ENCODE results near the gene TNS4.

Gene TNS4

DNA sequence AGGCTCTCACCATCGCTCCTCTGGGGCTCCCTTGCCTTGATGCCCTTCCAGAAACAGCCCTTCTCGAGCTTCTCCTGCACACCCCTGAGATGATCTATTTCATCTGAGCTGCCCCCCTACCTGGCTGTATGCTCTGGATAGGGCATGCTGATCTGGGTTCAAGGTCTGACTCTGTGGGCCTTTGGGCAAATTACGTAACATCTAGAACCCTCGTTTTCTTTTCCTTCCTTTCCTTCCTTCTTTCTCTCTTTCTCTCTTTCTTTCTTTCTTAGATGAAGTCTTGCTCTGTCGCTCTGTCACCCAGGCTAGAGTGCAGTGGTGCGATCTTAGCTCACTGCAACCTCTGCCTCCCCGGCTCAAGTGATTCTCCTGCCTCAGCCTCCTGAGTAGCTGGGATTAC lies 20.3 kb downstream of the TNS4 start:
- no peak overlapping the region for H3K4me2 ChIP-seq (ENCODE audit: low read depth, low read length)

DNA sequence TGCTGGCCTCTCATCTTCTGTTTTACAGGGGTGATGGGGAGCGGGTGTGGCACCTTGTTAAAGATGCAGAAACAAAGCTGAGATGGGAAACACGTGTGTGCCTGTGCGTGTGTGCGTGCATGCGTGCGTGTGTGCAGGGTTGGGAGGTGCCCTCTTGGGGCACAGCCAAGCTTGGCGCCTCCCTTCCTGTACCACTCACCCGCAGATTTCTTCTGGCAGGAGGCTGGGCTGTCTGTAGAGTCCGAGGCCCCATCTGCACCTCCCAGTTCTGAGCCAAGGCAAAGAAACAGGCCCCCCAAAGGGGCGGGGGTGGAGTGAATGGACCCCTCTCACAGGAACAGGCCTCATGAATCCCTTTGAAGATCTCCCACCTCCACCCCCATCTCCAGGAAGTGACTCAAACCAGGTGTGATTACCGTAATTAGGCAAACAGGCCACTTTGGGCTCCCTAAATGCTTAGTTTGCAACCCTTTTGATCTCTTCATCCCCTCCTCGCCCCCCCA lies 20.9 kb downstream of the TNS4 start:
- TF ChIP-seq, protein P1, sequence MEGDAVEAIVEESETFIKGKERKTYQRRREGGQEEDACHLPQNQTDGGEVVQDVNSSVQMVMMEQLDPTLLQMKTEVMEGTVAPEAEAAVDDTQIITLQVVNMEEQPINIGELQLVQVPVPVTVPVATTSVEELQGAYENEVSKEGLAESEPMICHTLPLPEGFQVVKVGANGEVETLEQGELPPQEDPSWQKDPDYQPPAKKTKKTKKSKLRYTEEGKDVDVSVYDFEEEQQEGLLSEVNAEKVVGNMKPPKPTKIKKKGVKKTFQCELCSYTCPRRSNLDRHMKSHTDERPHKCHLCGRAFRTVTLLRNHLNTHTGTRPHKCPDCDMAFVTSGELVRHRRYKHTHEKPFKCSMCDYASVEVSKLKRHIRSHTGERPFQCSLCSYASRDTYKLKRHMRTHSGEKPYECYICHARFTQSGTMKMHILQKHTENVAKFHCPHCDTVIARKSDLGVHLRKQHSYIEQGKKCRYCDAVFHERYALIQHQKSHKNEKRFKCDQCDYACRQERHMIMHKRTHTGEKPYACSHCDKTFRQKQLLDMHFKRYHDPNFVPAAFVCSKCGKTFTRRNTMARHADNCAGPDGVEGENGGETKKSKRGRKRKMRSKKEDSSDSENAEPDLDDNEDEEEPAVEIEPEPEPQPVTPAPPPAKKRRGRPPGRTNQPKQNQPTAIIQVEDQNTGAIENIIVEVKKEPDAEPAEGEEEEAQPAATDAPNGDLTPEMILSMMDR (IDR thresholded peaks at IDR 0.05; ENCODE audit: low read length), result no peak
- TF ChIP-seq EZH2 (optimal IDR thresholded peaks at IDR 0.05; ENCODE audit: low read depth, low read length) (no peak), EZH2phosphoT487 (IDR thresholded peaks at IDR 0.05; ENCODE audit: low read length) (no peak)
- Histone ChIP-seq H3K4me3 (ENCODE audit: low read length) (no peak overlapping the region), H3F3A (ENCODE audit: insufficient read depth, low read length) (no peaks in the 10 kb centered on the region), H3K79me2 (ENCODE audit: low read length) (no peaks in the 10 kb centered on the region), H3K27me3 (replicated peaks; ENCODE audit: insufficient read depth, low read length) (peaks cover 33% of the 10 kb centered on the region), H3K9me2 (replicated peaks; ENCODE audit: insufficient read depth, low read length) (no peaks in the 10 kb centered on the region), H4K20me1 (ENCODE audit: insufficient read depth, low read length) (no peaks in the 10 kb centered on the region), H3K4me2 (ENCODE audit: low read depth, low read length) (no peak overlapping the region), H3K36me3 (replicated peaks; ENCODE audit: insufficient read depth, low read length) (no peaks in the 10 kb centered on the region), H3K9ac (ENCODE audit: low read length) (no peak overlapping the region), H3K9me3 (replicated peaks; ENCODE audit: insufficient read depth, low read length) (no peaks in the 10 kb centered on the region), H3K27ac (ENCODE audit: low read length) (no peak overlapping the region), H3K4me1 (ENCODE audit: low read length) (no peaks in the 10 kb centered on the region), H2AFZ (ENCODE audit: low read length) (no peak overlapping the region)
- DNase-seq, result no peak

More for the DNA sequence above, 20.3 kb downstream of the TNS4 start:
- Histone ChIP-seq H3F3A (ENCODE audit: insufficient read depth, low read length) (no peaks in the 10 kb centered on the region), H3K9me3 (replicated peaks; ENCODE audit: insufficient read depth, low read length) (no peaks in the 10 kb centered on the region), H3K9ac (ENCODE audit: low read length) (no peak overlapping the region), H3K27ac (ENCODE audit: low read length) (no peak overlapping the region), H4K20me1 (ENCODE audit: insufficient read depth, low read length) (no peaks in the 10 kb centered on the region), H3K4me1 (ENCODE audit: low read length) (no peaks in the 10 kb centered on the region), H3K4me3 (ENCODE audit: low read length) (no peak overlapping the region), H3K27me3 (replicated peaks; ENCODE audit: insufficient read depth, low read length) (peaks cover 38% of the 10 kb centered on the region), H2AFZ (ENCODE audit: low read length) (no peak overlapping the region), H3K36me3 (replicated peaks; ENCODE audit: insufficient read depth, low read length) (no peaks in the 10 kb centered on the region), H3K9me2 (replicated peaks; ENCODE audit: insufficient read depth, low read length) (no peaks in the 10 kb centered on the region), H3K79me2 (ENCODE audit: low read length) (no peaks in the 10 kb centered on the region)
- TF ChIP-seq EZH2phosphoT487 (IDR thresholded peaks at IDR 0.05; ENCODE audit: low read length) (no peak), EZH2 (optimal IDR thresholded peaks at IDR 0.05; ENCODE audit: low read depth, low read length) (no peak)
- TF ChIP-seq, protein P1 (IDR thresholded peaks at IDR 0.05; ENCODE audit: low read length), result no peak
- no peak for DNase-seq

DNA sequence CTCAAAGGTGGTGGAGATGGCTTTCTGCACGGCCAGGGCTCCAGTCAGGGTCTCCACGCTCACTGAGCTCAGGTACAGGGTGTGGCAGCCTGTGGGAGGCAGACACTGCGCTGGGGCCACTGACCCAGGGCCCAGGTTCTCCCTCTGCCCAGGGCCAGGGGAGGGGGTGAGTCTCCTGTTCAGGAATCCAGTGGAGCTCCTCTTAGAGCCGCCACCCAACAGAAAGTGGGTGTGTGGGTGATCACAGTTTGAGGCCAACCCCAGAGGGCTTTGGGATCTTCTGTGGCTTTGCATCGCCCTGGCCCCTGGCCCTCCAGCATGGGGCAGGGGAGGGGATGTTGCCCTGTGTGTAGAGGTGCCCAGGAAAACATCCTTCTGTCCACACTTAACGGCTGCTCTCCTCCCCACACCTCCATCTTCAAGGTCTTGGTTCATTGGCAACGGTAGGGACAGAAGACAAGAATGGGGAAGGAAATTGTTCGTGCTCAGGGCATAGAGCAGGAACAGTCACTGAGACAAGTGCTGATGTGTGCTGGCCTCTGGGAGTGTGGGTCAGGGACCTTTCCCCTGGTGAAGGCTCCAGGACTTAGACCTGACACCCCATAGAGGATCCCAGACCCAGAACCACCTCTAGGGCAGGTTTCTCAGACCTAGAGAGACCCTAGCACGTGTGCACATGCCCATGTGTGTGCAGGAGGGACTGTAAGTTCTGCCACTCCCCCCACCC lies 21.5 kb downstream of the TNS4 start:
- no peaks in the 10 kb centered on the region for H4K20me1 ChIP-seq (ENCODE audit: insufficient read depth, low read length)
- DNase-seq, result no peak
- H3K27me3 ChIP-seq (replicated peaks; ENCODE audit: insufficient read depth, low read length), result peaks cover 26% of the 10 kb centered on the region
- H3K27ac ChIP-seq (ENCODE audit: low read length), result no peak overlapping the region
- no peaks in the 10 kb centered on the region for H3K79me2 ChIP-seq (ENCODE audit: low read length)
- no peak overlapping the region for H2AFZ ChIP-seq (ENCODE audit: low read length)
- no peak overlapping the region for H3K9ac ChIP-seq (ENCODE audit: low read length)
- H3K4me2 ChIP-seq (ENCODE audit: low read depth, low read length), result no peak overlapping the region
- H3F3A ChIP-seq (ENCODE audit: insufficient read depth, low read length), result no peaks in the 10 kb centered on the region
- H3K9me3 ChIP-seq (replicated peaks; ENCODE audit: insufficient read depth, low read length), result no peaks in the 10 kb centered on the region
- H3K36me3 ChIP-seq (replicated peaks; ENCODE audit: insufficient read depth, low read length), result no peaks in the 10 kb centered on the region
- no peak overlapping the region for H3K4me3 ChIP-seq (ENCODE audit: low read length)
- no peaks in the 10 kb centered on the region for H3K4me1 ChIP-seq (ENCODE audit: low read length)
- no peaks in the 10 kb centered on the region for H3K9me2 ChIP-seq (replicated peaks; ENCODE audit: insufficient read depth, low read length)
- no peak for TF ChIP-seq EZH2phosphoT487 (IDR thresholded peaks at IDR 0.05; ENCODE audit: low read length)
- TF ChIP-seq, protein P1 (IDR thresholded peaks at IDR 0.05; ENCODE audit: low read length), result no peak
- TF ChIP-seq EZH2 (optimal IDR thresholded peaks at IDR 0.05; ENCODE audit: low read depth, low read length), result no peak
